Activated CD4-positive, alpha-beta T cell treated with anti-CD3 and anti-CD28 coated beads, Interleukin-10, Interleukin-2, amounts not matched to agents 100 ng/mL and 50 ng/mL, durations not matched to agents 16 hours and 8 hours (primary cell): ENCODE results near the gene RNPEPL1.
"Not testable (repeated sequence)": the region's sequence is repeated elsewhere in the genome, so short reads cannot be mapped to it uniquely, and the experiment has no call there.

Source experiments
- DNase-seq: peaks from one replicate; pipeline ENCODE4 v3.0.0-alpha.2; 2020

Gene RNPEPL1

GRCh38 chr2:240567872-240568677 lies at the start of gene RNPEPL1:
Gene RNPEPL1 (plus strand): TSS chr2:240568484. CDS start chr2:240568587, 103 bp downstream.
- peak; percentile 56 for DNase-seq

- no peak for DNase-seq
These were observed 49.3 kb upstream of the RNPEPL1 start for GRCh38 chr2:240518981-240519380.

- DNase-seq, result no peak
These were observed 48.7 kb upstream of the RNPEPL1 start for GRCh38 chr2:240519396-240520129.

GRCh38 chr2:240520130-240520973 lies 47.9 kb upstream of the RNPEPL1 start:
- DNase-seq, result no peak

GRCh38 chr2:240520974-240521350 lies 47.3 kb upstream of the RNPEPL1 start:
- no peak for DNase-seq

GRCh38 chr2:240521885-240522284 lies 46.4 kb upstream of the RNPEPL1 start:
- not testable (repeated sequence) for DNase-seq

- no peak for DNase-seq
These were observed 45.9 kb upstream of the RNPEPL1 start for GRCh38 chr2:240522406-240522805.

- no peak for DNase-seq
These were observed 44.6 kb upstream of the RNPEPL1 start for GRCh38 chr2:240523451-240524281.

GRCh38 chr2:240524963-240525718 lies 43.1 kb upstream of the RNPEPL1 start:
- DNase-seq, result no peak

GRCh38 chr2:240525802-240526201 lies 42.5 kb upstream of the RNPEPL1 start:
- DNase-seq, result no peak

GRCh38 chr2:240526521-240526920 lies 41.8 kb upstream of the RNPEPL1 start:
- no peak for DNase-seq

- no peak for DNase-seq
These were observed 41.0 kb upstream of the RNPEPL1 start for GRCh38 chr2:240527153-240527750.

GRCh38 chr2:240528406-240529040 lies 39.8 kb upstream of the RNPEPL1 start:
- DNase-seq, result no peak

GRCh38 chr2:240529344-240529999 lies 38.8 kb upstream of the RNPEPL1 start:
- no peak for DNase-seq

- DNase-seq, result no peak
These were observed 38.1 kb upstream of the RNPEPL1 start for GRCh38 chr2:240530181-240530580.

- no peak for DNase-seq
These were observed 37.2 kb upstream of the RNPEPL1 start for GRCh38 chr2:240531038-240531437.

- no peak for DNase-seq
These were observed 36.1 kb upstream of the RNPEPL1 start for GRCh38 chr2:240532031-240532775.

- no peak for DNase-seq
These were observed 30.1 kb upstream of the RNPEPL1 start for GRCh38 chr2:240538031-240538780.

- not testable (repeated sequence) for DNase-seq
These were observed 29.2 kb upstream of the RNPEPL1 start for GRCh38 chr2:240539101-240539500.
